Measurements from ENCODE around the gene COMMD7. TPM values are rescaled to one million over a fixed set of nuclear protein-coding genes. Genes with fewer than 3 reads are reported as not detected.

The COMMD7 gene
- polyA plus RNA-seq, 4 donors, result 73.7 to 77.8 (median 74.8) TPM

DNA sequence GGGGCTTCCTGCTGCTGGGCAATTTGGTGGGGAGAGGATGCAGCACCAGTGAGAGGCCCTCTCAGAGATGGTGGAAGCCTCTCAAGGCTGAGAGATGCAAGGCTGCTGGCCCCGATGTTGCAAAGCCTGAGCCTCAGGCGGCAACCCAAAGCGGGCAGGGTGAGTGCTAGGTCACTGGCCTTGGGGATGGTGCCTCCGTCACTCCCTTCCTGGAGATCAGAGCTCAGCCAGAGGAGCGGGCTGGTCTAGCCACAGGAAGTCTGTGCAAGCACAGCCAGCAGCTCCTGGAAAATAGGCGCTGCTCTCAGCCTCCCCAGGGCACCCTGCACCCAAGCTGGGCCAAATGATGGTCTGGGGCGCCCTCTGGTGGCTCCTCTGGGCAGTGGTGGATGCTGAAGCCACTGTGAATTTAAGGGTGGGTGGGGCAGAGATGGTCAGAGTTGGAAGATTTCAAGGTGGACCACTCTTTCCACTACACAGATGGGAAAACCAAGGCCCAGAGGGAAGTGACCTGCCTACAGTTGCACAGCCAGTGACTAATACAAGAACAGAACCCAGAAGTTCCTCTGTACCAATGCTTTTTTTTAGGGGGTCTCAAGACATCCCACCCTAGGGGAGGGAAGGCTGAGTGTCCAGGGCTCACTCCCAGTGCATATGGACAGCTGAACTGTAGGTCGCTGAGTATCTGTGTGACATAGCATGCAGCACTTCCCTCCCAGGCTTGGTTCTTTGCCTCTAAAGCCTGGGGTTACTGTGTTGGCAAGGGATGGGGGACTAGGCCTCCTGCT, 90.3 kb downstream of the COMMD7 start:
- DNase-seq (ENCODE audit: low read depth in 4 of 4, low spot score in 3 of 4), result peak; percentile 64 to 79 (median 68)

Other genes with a start within 250 kb of the COMMD7 start
- gene NOL4L, start 158.1 kb downstream of the COMMD7 start, polyA plus RNA-seq (ENCODE audit: insufficient read length in 4 of 4), result 10 to 100 TPM; 47.1 to 62.0 (median 51.7) TPM
- under 1 TPM; 0.15 to 0.27 (median 0.22) TPM for gene C20orf203, start 69.5 kb downstream of the COMMD7 start, polyA plus RNA-seq (ENCODE audit: insufficient read length in 4 of 4)
- gene DNMT3B, start 18.9 kb upstream of the COMMD7 start, polyA plus RNA-seq (ENCODE audit: insufficient read length in 4 of 4), result 1 to 10 TPM; 7.2 to 7.6 (median 7.4) TPM
- gene MAPRE1, start 76.5 kb upstream of the COMMD7 start, polyA plus RNA-seq (ENCODE audit: insufficient read length in 4 of 4), result 100 to 1,000 TPM; 112 to 134 (median 119) TPM
- under 1 TPM in 3 of 4 donors, not detected in 1; 0.06 to 0.09 (median 0.07) TPM for gene EFCAB8, start 115.5 kb upstream of the COMMD7 start, polyA plus RNA-seq (ENCODE audit: insufficient read length in 4 of 4)

Measured in right renal pelvis (tissue), 4 donors.